PC-3 (cell line): Measurements from ENCODE around the gene ARHGAP19. TPM values are rescaled to one million over a fixed set of nuclear protein-coding genes. Genes with fewer than 3 reads are reported as not detected.

Experiments used
- ATAC-seq: fragments of 200-7000 bp; cut with Tn5 transposase; 2 replicates; pipeline ENCODE4 v1.9.1; 2020; ENCODE audit warnings: mild to moderate bottlenecking, moderate library complexity
- BruUV-seq: library from RNA; stranded (reverse); fragments of 400-500 nt; replicated peaks from 2 replicates; lab custom pipeline; 2021; lab: Mats Ljungman, UMichigan
- CTCF ChIA-PET: fragments of 300-600 bp; sonication (Branson Sonifier 250); formaldehyde crosslinking; loops from one replicate; lab custom pipeline; 2022; ENCODE audit warnings: antibody characterized with exemption; lab: Charles Lee
- POLR2A ChIA-PET: fragments of 300-600 bp; sonication (Branson Sonifier 250); formaldehyde crosslinking; loops from one replicate; lab custom pipeline; 2022; ENCODE audit warnings: antibody characterized with exemption; ENCODE audit not compliant: unreplicated experiment; lab: Charles Lee
- DNase-seq: peaks from one replicate; pipeline ENCODE4 v3.0.0-alpha.2; 2015
- H2AFZ ChIP-seq: fragments of 300-600 bp; sonication (generic); 2 replicates; pipeline ENCODE4 v1.6.0; 2016; ENCODE audit warnings: antibody characterized with exemption, low read length
- H3F3A ChIP-seq: fragments of 300-600 bp; sonication (generic); one replicate; pipeline ENCODE4 v1.6.0; 2017; ENCODE audit warnings: antibody characterized with exemption, low read length, control low read depth, mild to moderate bottlenecking; ENCODE audit not compliant: unreplicated experiment
- H3K27ac ChIP-seq: fragments of 300-600 bp; sonication (generic); 2 replicates; pipeline ENCODE4 v1.5.1; 2016; ENCODE audit warnings: mild to moderate bottlenecking, low read length
- H3K27me3 ChIP-seq: fragments of 300-600 bp; sonication (generic); 2 replicates; pipeline ENCODE4 v1.6.1; 2016; ENCODE audit warnings: low read length, mixed read lengths
- H3K36me3 ChIP-seq: fragments of 300-600 bp; sonication (generic); 2 replicates; pipeline ENCODE4 v1.6.1; 2016; ENCODE audit warnings: low read depth, mixed run types, low read length, mixed read lengths
- H3K4me1 ChIP-seq: fragments of 300-600 bp; sonication (generic); 2 replicates; pipeline ENCODE4 v1.5.1; 2016; ENCODE audit warnings: low read length; ENCODE audit not compliant: insufficient read depth
- H3K4me2 ChIP-seq: fragments of 300-600 bp; sonication (generic); 2 replicates; pipeline ENCODE4 v1.6.0; 2016; ENCODE audit warnings: low read length
- H3K4me3 ChIP-seq: fragments of 300-600 bp; sonication (generic); 2 replicates; pipeline ENCODE4 v1.5.1; 2016; ENCODE audit warnings: mild to moderate bottlenecking, low read length, mixed read lengths
- H3K79me2 ChIP-seq: fragments of 300-600 bp; sonication (generic); 2 replicates; pipeline ENCODE4 v1.6.1; 2017; ENCODE audit warnings: low read length, mixed read lengths
- H3K9ac ChIP-seq: fragments of 300-600 bp; sonication (generic); 2 replicates; pipeline ENCODE4 v1.6.0; 2016; ENCODE audit warnings: mild to moderate bottlenecking, low read length
- H3K9me2 ChIP-seq: fragments of 300-600 bp; sonication (generic); replicated peaks from 2 replicates; pipeline ENCODE4 v1.6.1; 2016; ENCODE audit warnings: mixed run types, low read length, mixed read lengths
- H3K9me3 ChIP-seq: fragments of 300-600 bp; sonication (generic); 2 replicates; pipeline ENCODE4 v1.6.1; 2016; ENCODE audit warnings: low read length, mixed read lengths
- H4K20me1 ChIP-seq: fragments of 300-600 bp; sonication (generic); 2 replicates; pipeline ENCODE4 v1.6.1; 2016; ENCODE audit warnings: low read length, mixed read lengths
- CTCF ChIP-seq: fragments of 300-600 bp; sonication (generic); conservative IDR thresholded peaks from 2 replicates; pipeline ENCODE4 v1.5.1; 2017; ENCODE audit warnings: antibody characterized with exemption, low read depth, mild to moderate bottlenecking, low read length
- EZH2 ChIP-seq: fragments of 300-600 bp; sonication (generic); IDR thresholded peaks from one replicate; pipeline ENCODE4 v1.6.1; 2017; ENCODE audit warnings: antibody characterized with exemption, mild to moderate bottlenecking, low read length; ENCODE audit not compliant: unreplicated experiment
- EZH2phosphoT487 ChIP-seq: fragments of 300-600 bp; sonication (generic); IDR thresholded peaks from 2 replicates; pipeline ENCODE4 v1.6.1; 2018; ENCODE audit warnings: mild to moderate bottlenecking, antibody characterized with exemption, low read length, borderline replicate concordance
- intact Hi-C: fragments of 100-400 bp; cut with micrococcal nuclease; formaldehyde crosslinking; loops from 2 replicates; pipeline ENCODE4 v1.9.0; 2023
- total RNA-seq: library from RNA; depleted of rRNA; stranded (reverse); fragments of >200 nt; gene quantifications from 2 replicates; pipeline ENCODE4 v1.2.3, GENCODE V29; 2014

ARHGAP19 gene
- total RNA-seq, 1 experiment from 2014 or later = 9.8 TPM

DNA sequence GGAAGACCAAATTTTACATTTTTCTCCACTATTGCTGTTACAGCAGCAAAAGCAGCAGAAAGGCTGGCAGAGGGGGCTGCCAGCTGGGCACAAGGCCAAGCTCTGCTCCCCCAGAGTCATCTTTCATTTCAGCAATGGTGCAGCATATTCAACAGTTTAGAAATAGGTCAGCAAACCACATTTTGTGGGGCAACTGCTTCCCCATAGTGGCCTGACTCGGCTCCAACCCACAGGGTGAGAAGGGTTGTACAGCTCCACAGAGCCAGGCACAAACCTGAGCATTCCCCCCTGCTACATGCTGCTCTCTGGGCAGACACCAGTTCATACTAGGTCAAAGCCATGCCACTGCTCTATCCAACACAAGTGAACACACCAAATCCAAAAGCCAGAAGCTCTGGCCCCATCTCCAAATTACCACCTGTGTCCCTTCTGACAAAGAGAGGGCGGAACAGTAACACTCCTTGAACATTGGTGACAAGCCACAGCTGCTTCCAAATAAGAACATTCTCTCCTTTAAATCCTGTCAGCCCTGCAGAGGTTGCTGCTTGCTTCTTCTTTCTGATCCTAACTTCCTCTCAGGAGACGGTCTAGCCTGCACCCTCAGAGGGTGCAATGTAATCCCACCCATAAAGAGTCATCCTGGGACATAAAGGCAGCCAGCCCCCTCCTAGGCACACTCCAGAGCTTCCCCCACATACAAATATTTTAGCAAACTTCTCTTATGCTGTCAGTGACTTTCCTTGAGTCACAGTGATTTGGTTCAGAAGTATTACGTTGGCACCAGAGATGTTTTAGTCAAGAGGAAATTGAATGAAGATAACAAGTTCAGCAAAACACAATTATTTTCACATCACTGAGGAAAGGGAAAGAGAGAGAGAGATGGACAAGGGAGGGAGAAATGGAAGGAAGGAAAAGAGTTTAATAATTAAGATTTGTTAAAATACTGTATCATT is 67.7 kb downstream of the ARHGAP19 start:
- intact Hi-C loops = no loop called here
- Histone ChIP-seq H2AFZ (no peak overlapping the region), H3K27me3 (no peaks in the 10 kb centered on the region), H3F3A (no peaks in the 10 kb centered on the region), H3K79me2 (no peaks in the 10 kb centered on the region), H3K9ac (no peak overlapping the region), H3K9me2 (no peaks in the 10 kb centered on the region), H3K36me3 (no peaks in the 10 kb centered on the region), H3K27ac (no peak overlapping the region), H3K4me2 (no peak overlapping the region), H3K4me3 (no peak overlapping the region), H3K4me1 (peaks cover 13% of the 10 kb centered on the region), H4K20me1 (no peaks in the 10 kb centered on the region), H3K9me3 (no peaks in the 10 kb centered on the region)
- POLR2A ChIA-PET = no interaction called here
- no TSS peak for BruUV-seq
- ATAC-seq (no peak), DNase-seq (no peak)
- CTCF ChIA-PET = no interaction called here
- no peak for TF ChIP-seq EZH2
- no peak for TF ChIP-seq CTCF
- no peak for TF ChIP-seq EZH2phosphoT487

GRCh38 chr10:97222326-97222961 is 70.0 kb downstream of the ARHGAP19 start:
- DNase-seq (no peak), ATAC-seq (no peak)
- ChIA-PET CTCF (no interaction called here), POLR2A (no interaction called here)
- intact Hi-C loops = no loop called here
- no TSS peak for BruUV-seq
- Histone ChIP-seq H3K4me3 (no peak overlapping the region), H4K20me1 (no peaks in the 10 kb centered on the region), H3K9me2 (no peaks in the 10 kb centered on the region), H3K79me2 (no peaks in the 10 kb centered on the region), H3K9ac (no peak overlapping the region), H3K27ac (no peak overlapping the region), H3F3A (no peaks in the 10 kb centered on the region), H3K27me3 (no peaks in the 10 kb centered on the region), H3K9me3 (no peaks in the 10 kb centered on the region), H3K36me3 (no peaks in the 10 kb centered on the region), H3K4me2 (no peak overlapping the region), H3K4me1 (peaks cover 7% of the 10 kb centered on the region), H2AFZ (no peak overlapping the region)
- TF ChIP-seq CTCF (no peak), EZH2 (no peak), EZH2phosphoT487 (no peak)

DNA sequence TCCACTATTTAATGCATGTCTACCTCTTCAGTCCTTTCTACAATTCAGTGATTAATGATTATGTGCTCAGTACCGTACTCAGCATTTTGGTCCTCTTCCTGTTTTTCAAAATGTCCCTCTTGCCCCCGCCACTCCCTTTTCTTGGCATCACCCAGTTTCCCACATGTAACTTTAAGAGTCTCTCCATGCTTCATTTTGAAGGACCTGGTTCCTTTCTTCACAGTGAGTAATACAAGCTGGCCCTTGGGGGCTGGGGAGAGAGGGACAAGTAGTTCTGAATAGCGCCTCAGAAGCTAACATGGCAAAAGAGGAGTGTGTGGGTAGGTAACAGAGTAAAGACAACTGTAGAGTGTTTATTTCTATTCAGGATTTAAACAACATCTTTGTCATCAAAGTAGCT is 72.1 kb downstream of the ARHGAP19 start:
- H3K9me3 ChIP-seq = no peaks in the 10 kb centered on the region
- no peak overlapping the region for H3K4me2 ChIP-seq
- H3F3A ChIP-seq = no peaks in the 10 kb centered on the region
- H4K20me1 ChIP-seq = no peaks in the 10 kb centered on the region
- intact Hi-C loops = no loop called here
- peaks cover 8% of the 10 kb centered on the region for H3K4me1 ChIP-seq
- no peaks in the 10 kb centered on the region for H3K27me3 ChIP-seq
- no peak overlapping the region for H3K9ac ChIP-seq
- H3K9me2 ChIP-seq = no peaks in the 10 kb centered on the region
- no peak overlapping the region for H3K4me3 ChIP-seq
- no peak overlapping the region for H3K27ac ChIP-seq
- ATAC-seq = no peak
- no peaks in the 10 kb centered on the region for H3K36me3 ChIP-seq
- DNase-seq = no peak
- H3K79me2 ChIP-seq = no peaks in the 10 kb centered on the region
- POLR2A ChIA-PET = no interaction called here
- no peak for TF ChIP-seq CTCF
- TF ChIP-seq EZH2phosphoT487 = no peak
- TF ChIP-seq EZH2 = no peak
- BruUV-seq = no TSS peak
- no peak overlapping the region for H2AFZ ChIP-seq
- CTCF ChIA-PET = no interaction called here
